ENCODE results near the gene CCDC85A.

The CCDC85A gene

DNA sequence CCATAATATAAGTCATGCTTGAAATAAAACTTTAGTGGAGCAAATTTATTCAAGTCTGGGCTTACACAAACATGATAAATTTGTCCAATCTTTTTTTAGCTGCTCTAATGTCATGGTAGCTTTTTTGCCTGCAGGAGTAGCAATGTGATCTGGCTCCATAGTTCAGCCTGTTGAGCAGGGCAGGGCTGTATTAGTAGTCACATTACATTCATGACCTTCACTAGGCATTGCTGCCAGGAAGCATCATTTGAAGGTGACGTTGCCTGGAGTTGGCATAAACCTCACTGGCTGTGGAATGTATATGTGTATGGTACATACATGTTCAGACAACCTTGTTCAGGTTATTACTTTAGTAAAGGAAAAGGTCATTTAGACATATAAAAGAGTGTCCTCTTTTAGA, 76.6 kb downstream of the CCDC85A start:
- TF ChIP-seq CREB1 (IDR thresholded peaks at IDR 0.05; ENCODE audit: low read depth) (no peak), TCF12 (IDR thresholded peaks at IDR 0.05; ENCODE audit: low read depth) (no peak), CEBPB (IDR thresholded peaks at IDR 0.05) (no peak), ZBTB7A (IDR thresholded peaks at IDR 0.05; ENCODE audit: low read depth) (no peak), EGR1 (IDR thresholded peaks at IDR 0.05) (no peak), NFIC (IDR thresholded peaks at IDR 0.05) (no peak), TEAD4 (IDR thresholded peaks at IDR 0.05) (no peak), YY1 (IDR thresholded peaks at IDR 0.05; ENCODE audit: low read depth) (no peak), EP300 (IDR thresholded peaks at IDR 0.05; ENCODE audit: borderline replicate concordance) (no peak), FOXM1 (IDR thresholded peaks at IDR 0.05; ENCODE audit: borderline replicate concordance, low read depth) (no peak), RAD21 (IDR thresholded peaks at IDR 0.05; ENCODE audit: low read depth) (no peak), TAF1 (IDR thresholded peaks at IDR 0.05; ENCODE audit: low read depth) (no peak)
- TF ChIP-seq, protein P1, sequence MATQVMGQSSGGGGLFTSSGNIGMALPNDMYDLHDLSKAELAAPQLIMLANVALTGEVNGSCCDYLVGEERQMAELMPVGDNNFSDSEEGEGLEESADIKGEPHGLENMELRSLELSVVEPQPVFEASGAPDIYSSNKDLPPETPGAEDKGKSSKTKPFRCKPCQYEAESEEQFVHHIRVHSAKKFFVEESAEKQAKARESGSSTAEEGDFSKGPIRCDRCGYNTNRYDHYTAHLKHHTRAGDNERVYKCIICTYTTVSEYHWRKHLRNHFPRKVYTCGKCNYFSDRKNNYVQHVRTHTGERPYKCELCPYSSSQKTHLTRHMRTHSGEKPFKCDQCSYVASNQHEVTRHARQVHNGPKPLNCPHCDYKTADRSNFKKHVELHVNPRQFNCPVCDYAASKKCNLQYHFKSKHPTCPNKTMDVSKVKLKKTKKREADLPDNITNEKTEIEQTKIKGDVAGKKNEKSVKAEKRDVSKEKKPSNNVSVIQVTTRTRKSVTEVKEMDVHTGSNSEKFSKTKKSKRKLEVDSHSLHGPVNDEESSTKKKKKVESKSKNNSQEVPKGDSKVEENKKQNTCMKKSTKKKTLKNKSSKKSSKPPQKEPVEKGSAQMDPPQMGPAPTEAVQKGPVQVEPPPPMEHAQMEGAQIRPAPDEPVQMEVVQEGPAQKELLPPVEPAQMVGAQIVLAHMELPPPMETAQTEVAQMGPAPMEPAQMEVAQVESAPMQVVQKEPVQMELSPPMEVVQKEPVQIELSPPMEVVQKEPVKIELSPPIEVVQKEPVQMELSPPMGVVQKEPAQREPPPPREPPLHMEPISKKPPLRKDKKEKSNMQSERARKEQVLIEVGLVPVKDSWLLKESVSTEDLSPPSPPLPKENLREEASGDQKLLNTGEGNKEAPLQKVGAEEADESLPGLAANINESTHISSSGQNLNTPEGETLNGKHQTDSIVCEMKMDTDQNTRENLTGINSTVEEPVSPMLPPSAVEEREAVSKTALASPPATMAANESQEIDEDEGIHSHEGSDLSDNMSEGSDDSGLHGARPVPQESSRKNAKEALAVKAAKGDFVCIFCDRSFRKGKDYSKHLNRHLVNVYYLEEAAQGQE (IDR thresholded peaks at IDR 0.05; ENCODE audit: low read depth), result no peak
- TF ChIP-seq, protein P2, sequence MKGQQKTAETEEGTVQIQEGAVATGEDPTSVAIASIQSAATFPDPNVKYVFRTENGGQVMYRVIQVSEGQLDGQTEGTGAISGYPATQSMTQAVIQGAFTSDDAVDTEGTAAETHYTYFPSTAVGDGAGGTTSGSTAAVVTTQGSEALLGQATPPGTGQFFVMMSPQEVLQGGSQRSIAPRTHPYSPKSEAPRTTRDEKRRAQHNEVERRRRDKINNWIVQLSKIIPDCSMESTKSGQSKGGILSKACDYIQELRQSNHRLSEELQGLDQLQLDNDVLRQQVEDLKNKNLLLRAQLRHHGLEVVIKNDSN (IDR thresholded peaks at IDR 0.05), result no peak
- TF ChIP-seq, protein P3, sequence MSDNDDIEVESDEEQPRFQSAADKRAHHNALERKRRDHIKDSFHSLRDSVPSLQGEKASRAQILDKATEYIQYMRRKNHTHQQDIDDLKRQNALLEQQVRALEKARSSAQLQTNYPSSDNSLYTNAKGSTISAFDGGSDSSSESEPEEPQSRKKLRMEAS (IDR thresholded peaks at IDR 0.05), result no peak

DNA sequence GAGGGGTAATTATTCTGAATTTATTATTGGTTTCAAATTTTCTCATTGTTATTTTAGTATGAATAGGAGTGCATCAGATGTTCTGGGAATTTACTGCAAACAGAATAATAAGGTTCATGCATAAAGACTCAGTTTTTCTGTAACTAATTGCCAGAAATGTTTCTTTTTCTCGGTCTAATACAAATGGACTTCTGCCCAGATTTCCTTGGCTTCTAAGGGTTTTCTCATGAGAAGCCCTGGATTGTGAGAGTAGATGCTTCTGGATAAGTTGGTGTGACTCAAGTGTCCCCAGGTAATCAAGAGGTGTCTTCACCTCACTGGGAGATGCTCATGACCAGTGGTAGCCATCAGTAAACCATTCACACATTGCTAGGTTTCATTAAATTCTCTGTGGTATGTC, 78.5 kb downstream of the CCDC85A start:
- no peak for TF ChIP-seq CREB1 (IDR thresholded peaks at IDR 0.05; ENCODE audit: low read depth)
- TF ChIP-seq, protein P1 (IDR thresholded peaks at IDR 0.05; ENCODE audit: low read depth), result no peak
- TF ChIP-seq NFIC (IDR thresholded peaks at IDR 0.05), result no peak
- TF ChIP-seq TCF12 (IDR thresholded peaks at IDR 0.05; ENCODE audit: low read depth), result no peak
- no peak for TF ChIP-seq YY1 (IDR thresholded peaks at IDR 0.05; ENCODE audit: low read depth)
- TF ChIP-seq FOXM1 (IDR thresholded peaks at IDR 0.05; ENCODE audit: borderline replicate concordance, low read depth), result no peak
- TF ChIP-seq, protein P2 (IDR thresholded peaks at IDR 0.05), result no peak
- TF ChIP-seq, protein P3 (IDR thresholded peaks at IDR 0.05), result no peak
- no peak for TF ChIP-seq RAD21 (IDR thresholded peaks at IDR 0.05; ENCODE audit: low read depth)
- TF ChIP-seq ZBTB7A (IDR thresholded peaks at IDR 0.05; ENCODE audit: low read depth), result no peak
- no peak for TF ChIP-seq CEBPB (IDR thresholded peaks at IDR 0.05)
- TF ChIP-seq TEAD4 (IDR thresholded peaks at IDR 0.05), result no peak
- no peak for TF ChIP-seq EGR1 (IDR thresholded peaks at IDR 0.05)
- TF ChIP-seq TAF1 (IDR thresholded peaks at IDR 0.05; ENCODE audit: low read depth), result no peak
- no peak for TF ChIP-seq EP300 (IDR thresholded peaks at IDR 0.05; ENCODE audit: borderline replicate concordance)

DNA sequence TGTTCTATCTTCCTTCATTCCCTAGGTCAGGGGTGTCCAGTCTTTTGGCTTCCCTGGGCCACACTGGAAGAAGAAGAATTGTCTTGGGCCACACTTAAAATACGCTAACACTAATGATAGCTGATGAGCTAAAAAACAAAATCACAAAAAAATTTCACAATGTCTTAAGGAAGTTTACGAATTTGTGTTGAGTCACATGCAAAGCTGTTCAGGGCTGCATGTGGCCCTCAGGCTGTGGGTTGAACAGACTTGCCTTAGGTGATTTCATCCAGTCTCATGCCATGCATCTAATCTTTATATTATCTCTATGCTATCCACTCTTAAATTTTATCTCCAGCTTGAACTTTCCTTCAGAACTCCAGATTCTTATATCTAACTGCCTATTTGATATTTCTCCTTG, 80.1 kb downstream of the CCDC85A start:
- no peak for TF ChIP-seq TAF1 (IDR thresholded peaks at IDR 0.05; ENCODE audit: low read depth)
- TF ChIP-seq EP300 (IDR thresholded peaks at IDR 0.05; ENCODE audit: borderline replicate concordance), result no peak
- TF ChIP-seq CEBPB (IDR thresholded peaks at IDR 0.05), result no peak
- no peak for TF ChIP-seq NFIC (IDR thresholded peaks at IDR 0.05)
- no peak for TF ChIP-seq TCF12 (IDR thresholded peaks at IDR 0.05; ENCODE audit: low read depth)
- TF ChIP-seq, protein P3 (IDR thresholded peaks at IDR 0.05), result no peak
- no peak for TF ChIP-seq FOXM1 (IDR thresholded peaks at IDR 0.05; ENCODE audit: borderline replicate concordance, low read depth)
- TF ChIP-seq EGR1 (IDR thresholded peaks at IDR 0.05), result no peak
- no peak for TF ChIP-seq YY1 (IDR thresholded peaks at IDR 0.05; ENCODE audit: low read depth)
- TF ChIP-seq, protein P2 (IDR thresholded peaks at IDR 0.05), result no peak
- TF ChIP-seq TEAD4 (IDR thresholded peaks at IDR 0.05), result no peak
- TF ChIP-seq ZBTB7A (IDR thresholded peaks at IDR 0.05; ENCODE audit: low read depth), result no peak
- no peak for TF ChIP-seq RAD21 (IDR thresholded peaks at IDR 0.05; ENCODE audit: low read depth)
- TF ChIP-seq CREB1 (IDR thresholded peaks at IDR 0.05; ENCODE audit: low read depth), result no peak

DNA sequence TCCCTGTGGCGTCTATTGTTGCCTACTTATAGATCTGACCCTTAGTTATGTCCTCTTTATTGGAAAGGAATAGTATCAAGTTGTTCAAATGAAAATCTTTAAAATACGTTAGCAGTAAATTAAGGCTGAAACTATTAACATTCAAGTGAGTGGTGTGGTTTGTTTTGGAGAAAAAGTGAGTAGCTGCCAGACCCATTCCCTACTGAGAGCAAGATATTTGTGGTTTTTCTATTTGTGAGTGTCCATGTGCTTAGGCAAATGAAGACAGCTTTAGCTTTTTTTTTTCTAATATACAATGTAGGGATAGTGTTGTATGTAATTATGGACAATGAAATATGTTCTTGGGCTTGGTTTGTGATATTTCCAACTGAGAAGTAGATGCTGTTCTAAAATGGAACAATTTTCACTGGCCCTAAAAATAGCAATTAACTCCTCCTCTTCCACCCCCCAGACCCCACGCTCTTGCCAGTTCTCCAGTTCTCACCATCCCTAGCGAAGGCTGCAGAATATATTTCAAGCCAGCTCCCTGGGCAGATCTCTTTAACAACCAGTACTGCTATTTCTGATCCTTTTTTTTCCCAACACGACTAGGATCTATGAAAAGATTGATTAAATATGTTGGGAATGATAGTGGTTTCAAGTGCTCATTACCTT, 83.1 kb downstream of the CCDC85A start:
- TF ChIP-seq CREB1 (IDR thresholded peaks at IDR 0.05; ENCODE audit: low read depth), result no peak
- TF ChIP-seq, protein P2 (IDR thresholded peaks at IDR 0.05), result no peak
- no peak for TF ChIP-seq EGR1 (IDR thresholded peaks at IDR 0.05)
- no peak for TF ChIP-seq NFIC (IDR thresholded peaks at IDR 0.05)
- TF ChIP-seq CEBPB (IDR thresholded peaks at IDR 0.05), result no peak
- no peak for TF ChIP-seq TCF12 (IDR thresholded peaks at IDR 0.05; ENCODE audit: low read depth)
- TF ChIP-seq, protein P3 (IDR thresholded peaks at IDR 0.05), result no peak

All from Ishikawa (cell line).